ENCODE measurements around the gene EXOSC5.

EXOSC5 gene

GRCh38 chr19:41355035-41355434 is 42.1 kb downstream of the EXOSC5 start:
- ATAC-seq (ENCODE audit: insufficient read depth, low read depth) (no peak), DNase-seq (no peak)
- H3K36me3 ChIP-seq (ENCODE audit: insufficient read depth, low read length), result peaks cover 10% of the 10 kb centered on the region; the same call in 1 of the 2 replicates
- H3K79me2 ChIP-seq (ENCODE audit: insufficient read depth, low read length), result peaks cover 43% of the 10 kb centered on the region
- H3K9ac ChIP-seq (ENCODE audit: low read depth, low read length), result no peak overlapping the region
- H3K4me3 ChIP-seq (ENCODE audit: low read depth in 1 of 2, low read length in 2 of 2), result no peak overlapping the region
- H3K27ac ChIP-seq (ENCODE audit: low read length), result no peak overlapping the region
- no peak overlapping the region for H2AFZ ChIP-seq (ENCODE audit: low read depth, low read length)
- H3K27me3 ChIP-seq (ENCODE audit: insufficient read depth, low read length, poor library complexity), result no peaks in the 10 kb centered on the region
- no peak for TF ChIP-seq EZH2 (IDR thresholded peaks at IDR 0.05; ENCODE audit: borderline replicate concordance, low read depth, low read length, severe bottlenecking)
- TF ChIP-seq CTCF (IDR thresholded peaks at IDR 0.05; ENCODE audit: borderline replicate concordance, extremely low read depth, low read length, poor library complexity, severe bottlenecking), result no peak
- H4K20me1 ChIP-seq (ENCODE audit: insufficient read depth, low read length), result peaks cover 36% of the 10 kb centered on the region
- H3K4me2 ChIP-seq (ENCODE audit: insufficient read depth, low read length), result peak overlapping the region; percentile 78; the same call in 1 of the 2 replicates
- H3K9me3 ChIP-seq (ENCODE audit: insufficient read depth, low read length, severe bottlenecking), result no peaks in the 10 kb centered on the region
- peaks cover 30% of the 10 kb centered on the region for H3K4me1 ChIP-seq (ENCODE audit: insufficient read depth, low read length)

GRCh38 chr19:41354343-41354953 is 42.7 kb downstream of the EXOSC5 start:
- peak overlapping the region; percentile 93 to 95; a peak in 3 of 4 replicates for H3K4me3 ChIP-seq (ENCODE audit: low read depth in 1 of 2, low read length in 2 of 2)
- TF ChIP-seq CTCF (IDR thresholded peaks at IDR 0.05; ENCODE audit: borderline replicate concordance, extremely low read depth, low read length, poor library complexity, severe bottlenecking), result no peak
- no peak for TF ChIP-seq EZH2 (IDR thresholded peaks at IDR 0.05; ENCODE audit: borderline replicate concordance, low read depth, low read length, severe bottlenecking)
- H3K27ac ChIP-seq (ENCODE audit: low read length), result peak overlapping the region; percentile 66
- peaks cover 49% of the 10 kb centered on the region for H3K79me2 ChIP-seq (ENCODE audit: insufficient read depth, low read length)
- H3K4me1 ChIP-seq (ENCODE audit: insufficient read depth, low read length), result peaks cover 35% of the 10 kb centered on the region
- peak overlapping the region; percentile 97 for H3K9ac ChIP-seq (ENCODE audit: low read depth, low read length)
- DNase-seq (no peak), ATAC-seq (ENCODE audit: insufficient read depth, low read depth) (no peak)
- H3K9me3 ChIP-seq (ENCODE audit: insufficient read depth, low read length, severe bottlenecking), result no peaks in the 10 kb centered on the region
- peaks cover 42% of the 10 kb centered on the region for H4K20me1 ChIP-seq (ENCODE audit: insufficient read depth, low read length)
- H2AFZ ChIP-seq (ENCODE audit: low read depth, low read length), result peak overlapping the region; percentile 13; the same call in 1 of the 2 replicates
- peak overlapping the region; percentile 78 for H3K4me2 ChIP-seq (ENCODE audit: insufficient read depth, low read length)
- H3K27me3 ChIP-seq (ENCODE audit: insufficient read depth, low read length, poor library complexity), result no peaks in the 10 kb centered on the region
- peaks cover 10% of the 10 kb centered on the region; the same call in 1 of the 2 replicates for H3K36me3 ChIP-seq (ENCODE audit: insufficient read depth, low read length)

GRCh38 chr19:41353466-41354342 is 43.5 kb downstream of the EXOSC5 start, which contains the start of gene TGFB1:
Gene TGFB1, minus strand, starts transcription at chr19:41353922. Its CDS starts 878 bp downstream, at chr19:41353044.
- peak; percentile 71 for ATAC-seq (ENCODE audit: insufficient read depth, low read depth)
- Histone ChIP-seq H2AFZ (ENCODE audit: low read depth, low read length) (peak within 1 kb of the TSS; percentile 78), H3K9me3 (ENCODE audit: insufficient read depth, low read length, severe bottlenecking) (no peaks in the 10 kb centered on the region), H3K9ac (ENCODE audit: low read depth, low read length) (peak within 1 kb of the TSS; percentile 97), H3K4me3 (ENCODE audit: low read depth in 1 of 2, low read length in 2 of 2) (peak within 1 kb of the TSS; percentile 93 to 95), H3K27me3 (ENCODE audit: insufficient read depth, low read length, poor library complexity) (no peaks in the 10 kb centered on the region), H3K79me2 (ENCODE audit: insufficient read depth, low read length) (peaks cover 56% of the 10 kb centered on the region), H3K27ac (ENCODE audit: low read length) (peak within 1 kb of the TSS; percentile 87), H3K4me2 (ENCODE audit: insufficient read depth, low read length) (peak within 1 kb of the TSS; percentile 78), H4K20me1 (ENCODE audit: insufficient read depth, low read length) (peaks cover 46% of the 10 kb centered on the region), H3K4me1 (ENCODE audit: insufficient read depth, low read length) (peaks cover 43% of the 10 kb centered on the region), H3K36me3 (ENCODE audit: insufficient read depth, low read length) (peaks cover 18% of the 10 kb centered on the region)
- peak; percentile 92 for DNase-seq
- no peak for TF ChIP-seq EZH2 (IDR thresholded peaks at IDR 0.05; ENCODE audit: borderline replicate concordance, low read depth, low read length, severe bottlenecking)
- peak; percentile 93 for TF ChIP-seq CTCF (IDR thresholded peaks at IDR 0.05; ENCODE audit: borderline replicate concordance, extremely low read depth, low read length, poor library complexity, severe bottlenecking)
